Mesothelial cell of epicardium (in vitro differentiated cells): ENCODE measurements around the gene ISCU. TPM values are rescaled to one million over a fixed set of nuclear protein-coding genes. Genes with fewer than 3 reads are reported as not detected.
"Not testable (repeated sequence)": the region's sequence is repeated elsewhere in the genome, so short reads cannot be mapped to it uniquely, and the experiment has no call there.

ENCODE experiments used
- DNase-seq, 2 experiments: peaks; one replicate each; pipeline ENCODE4 v3.0.0; 2021; ENCODE audit warnings: low spot score in 2 of 2; ENCODE audit not compliant: unreplicated experiment in 2 of 2
- H3K27ac Mint-ChIP-seq: 2 replicates; pipeline ENCODE4 v1.8.0; 2021; ENCODE audit warnings: mixed read lengths
- H3K27me3 Mint-ChIP-seq: 2 replicates; pipeline ENCODE4 v1.8.0; 2021; ENCODE audit warnings: low read depth, mixed read lengths
- H3K36me3 Mint-ChIP-seq: 2 replicates; pipeline ENCODE4 v1.8.0; 2021; ENCODE audit warnings: mixed read lengths
- H3K4me1 Mint-ChIP-seq: 2 replicates; pipeline ENCODE4 v1.8.0; 2021; ENCODE audit warnings: mixed read lengths
- H3K4me3 Mint-ChIP-seq: 2 replicates; pipeline ENCODE4 v1.8.0; 2021; ENCODE audit warnings: mild to moderate bottlenecking, moderate library complexity, mixed read lengths
- H3K9me3 Mint-ChIP-seq: 2 replicates; pipeline ENCODE4 v1.8.0; 2021; ENCODE audit warnings: mixed read lengths
- CTCF ChIP-seq: fragments of 200-600 bp; sonication (generic); IDR thresholded peaks from one replicate; pipeline ENCODE4 v1.5.0; 2021; ENCODE audit warnings: antibody characterized with exemption; ENCODE audit not compliant: unreplicated experiment
- total RNA-seq: library from RNA; stranded (reverse); gene quantifications from 3 replicates; pipeline ENCODE4 v1.2.1, GENCODE V29; 2021

The ISCU gene
- total RNA-seq, 1 donor from 2014 or later: 64.9 TPM

DNA sequence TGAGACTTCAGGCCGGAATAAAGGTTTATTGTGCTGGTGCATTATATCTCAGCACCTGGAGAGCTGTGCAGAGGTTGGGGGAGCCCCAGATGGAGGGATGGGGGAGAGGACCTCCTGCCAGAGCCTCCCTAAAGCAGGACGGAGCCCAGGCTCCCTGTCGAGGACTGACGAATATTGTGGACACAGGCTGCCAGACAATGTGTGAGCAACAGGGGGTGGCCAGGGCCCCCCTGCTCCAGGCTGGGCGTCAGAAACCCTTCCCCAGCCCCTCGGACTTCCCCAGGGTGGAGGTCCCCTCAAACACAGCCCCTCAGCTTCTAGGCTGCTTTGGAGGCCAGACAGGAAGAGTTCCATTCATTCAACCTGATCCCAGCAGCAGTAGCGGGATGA, 27.4 kb downstream of the ISCU start:
- no peak for TF ChIP-seq CTCF
- Mint-ChIP-seq H3K36me3 (no peaks in the 10 kb centered on the region), H3K4me1 (peaks cover 17% of the 10 kb centered on the region), H3K27me3 (no peaks in the 10 kb centered on the region), H3K4me3 (peak overlapping the region; percentile 20), H3K27ac (peak overlapping the region; percentile 81), H3K9me3 (peaks cover under 1% of the 10 kb centered on the region)
- no peak for DNase-seq

DNA sequence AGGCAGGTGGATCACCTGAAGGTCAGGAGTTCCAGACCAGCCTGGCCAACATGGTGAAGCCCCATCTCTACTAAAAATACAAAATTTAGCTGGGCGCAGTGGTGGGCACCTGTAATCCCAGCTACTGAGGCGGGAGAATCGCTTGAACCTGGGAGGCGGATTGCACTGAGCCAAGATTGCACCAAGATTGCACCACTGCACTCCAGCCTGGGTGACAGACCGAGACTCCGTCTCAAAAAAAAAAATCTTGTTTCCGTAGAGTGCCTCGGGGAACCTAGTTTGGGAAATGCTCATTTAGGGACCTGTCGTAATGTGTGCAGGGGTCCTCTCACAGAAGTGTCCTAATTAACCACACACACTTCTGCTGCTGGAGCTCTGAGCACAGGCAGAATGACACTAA, 28.1 kb downstream of the ISCU start:
- not testable (repeated sequence) for H3K36me3 Mint-ChIP-seq, H3K27me3 Mint-ChIP-seq, H3K9me3 Mint-ChIP-seq, DNase-seq, H3K4me3 Mint-ChIP-seq
- H3K4me1 Mint-ChIP-seq: peaks cover 17% of the 10 kb centered on the region
- H3K27ac Mint-ChIP-seq: peak overlapping the region; percentile 28

DNA sequence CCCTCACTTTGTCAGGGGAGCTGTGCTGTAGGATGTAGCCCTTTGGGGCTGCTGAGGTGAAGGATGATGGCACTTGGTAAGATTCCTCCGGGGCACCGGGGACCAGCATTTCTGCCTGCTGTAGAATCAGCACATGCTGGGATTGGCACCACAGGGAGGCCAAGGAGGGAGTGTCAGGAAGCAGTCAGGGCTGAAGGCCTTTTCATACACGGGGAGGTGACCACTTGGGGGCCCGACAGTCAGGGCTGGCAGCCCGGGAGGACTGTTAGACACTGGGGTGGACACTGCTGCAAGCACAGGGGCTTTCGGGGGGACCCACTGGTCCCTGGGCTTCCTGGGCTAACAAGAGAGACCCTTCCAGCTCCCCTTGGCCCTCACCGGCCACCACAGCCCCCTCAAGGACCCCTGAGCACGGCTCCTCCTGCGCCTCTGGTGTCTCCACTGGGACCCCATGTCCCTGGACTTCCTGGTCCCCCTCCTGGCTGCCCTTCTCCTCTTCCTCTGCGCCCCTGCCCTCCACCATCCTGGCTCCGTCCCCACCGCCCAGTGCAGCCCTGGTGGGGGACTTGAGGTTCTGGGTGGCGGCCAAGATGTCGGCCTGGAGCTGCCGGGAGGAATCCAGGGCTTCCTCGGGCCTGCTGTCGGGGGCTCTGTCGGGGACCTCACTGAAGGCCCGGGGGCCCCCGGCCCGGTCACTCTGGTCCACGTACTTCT, 29.0 kb downstream of the ISCU start:
- H3K36me3 Mint-ChIP-seq: no peaks in the 10 kb centered on the region
- peaks cover 17% of the 10 kb centered on the region for H3K4me1 Mint-ChIP-seq
- no peak for TF ChIP-seq CTCF
- DNase-seq: no peak
- peak overlapping the region; percentile 28 for H3K27ac Mint-ChIP-seq
- no peaks in the 10 kb centered on the region for H3K27me3 Mint-ChIP-seq
- no peak overlapping the region for H3K4me3 Mint-ChIP-seq
- no peaks in the 10 kb centered on the region for H3K9me3 Mint-ChIP-seq

DNA sequence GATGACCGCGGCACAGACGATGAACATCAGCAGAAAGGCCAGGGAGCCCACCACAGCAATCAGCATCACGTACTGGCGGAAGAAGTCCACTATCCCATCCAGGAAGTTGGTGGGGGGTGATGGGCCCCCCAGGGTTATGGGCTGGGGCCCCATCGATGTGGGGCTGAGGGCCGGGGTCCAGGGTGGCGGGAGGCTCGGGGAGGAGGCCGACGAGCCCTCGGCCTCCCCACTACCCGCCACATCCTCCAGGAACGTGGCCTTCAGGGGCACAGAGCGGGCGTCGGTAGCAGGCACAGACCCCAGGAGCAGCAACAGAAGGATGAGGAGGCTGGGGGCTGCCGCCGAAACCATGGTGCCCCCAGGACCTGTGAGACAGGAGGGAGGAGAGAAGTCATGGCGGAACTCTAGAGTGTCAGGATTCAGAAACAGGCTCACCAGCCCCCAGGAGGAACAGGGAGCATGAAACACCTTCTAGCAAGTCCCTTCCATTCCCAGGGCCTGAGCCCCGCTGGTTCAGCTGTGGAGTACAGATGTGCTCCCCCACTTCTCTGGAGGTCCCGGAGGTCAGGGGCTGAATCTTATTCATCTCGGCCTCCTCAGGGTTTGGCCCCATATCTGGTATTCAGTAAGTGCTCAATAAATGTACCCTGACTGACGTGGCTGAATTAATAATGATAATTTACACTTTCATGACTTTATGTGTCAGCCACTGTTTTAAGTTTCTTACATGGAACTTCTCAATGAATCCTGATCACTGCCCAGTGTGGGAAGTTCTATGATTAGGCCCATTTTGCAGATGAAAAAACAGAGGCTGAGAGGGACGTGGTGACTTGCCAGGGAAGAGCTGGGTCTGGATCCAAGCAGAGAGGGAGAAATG, 29.9 kb downstream of the ISCU start:
- DNase-seq: no peak
- no peak for TF ChIP-seq CTCF
- no peak overlapping the region for H3K27ac Mint-ChIP-seq
- peaks cover 17% of the 10 kb centered on the region for H3K4me1 Mint-ChIP-seq
- no peak overlapping the region for H3K4me3 Mint-ChIP-seq
- no peaks in the 10 kb centered on the region for H3K27me3 Mint-ChIP-seq
- no peaks in the 10 kb centered on the region for H3K36me3 Mint-ChIP-seq
- H3K9me3 Mint-ChIP-seq: no peaks in the 10 kb centered on the region

GRCh38 chr12:108594323-108594903, 32.0 kb downstream of the ISCU start:
- Mint-ChIP-seq H3K9me3 (no peaks in the 10 kb centered on the region), H3K27me3 (no peaks in the 10 kb centered on the region), H3K4me1 (peaks cover 12% of the 10 kb centered on the region), H3K36me3 (no peaks in the 10 kb centered on the region), H3K4me3 (no peak overlapping the region), H3K27ac (no peak overlapping the region)
- DNase-seq: no peak
- TF ChIP-seq CTCF: no peak
